ENCODE results near the gene OSBPL10. TPM values are rescaled to one million over a fixed set of nuclear protein-coding genes. Genes with fewer than 3 reads are reported as not detected.

The OSBPL10 gene
- total RNA-seq, 2 donors from 2014 or later: 4.2 to 8.2 TPM

GRCh38 chr3:31920310-31920709 lies 60.8 kb downstream of the OSBPL10 start:
- H3K9me3 ChIP-seq: peaks cover 0 to 16% of the 10 kb centered on the region in 2 donors
- no peak for TF ChIP-seq CTCF (IDR thresholded peaks at IDR 0.05)
- no peak for DNase-seq (ENCODE audit: low spot score)
- H3K27me3 ChIP-seq: no peaks in the 10 kb centered on the region
- no peak overlapping the region for H3K27ac ChIP-seq
- H3K4me1 ChIP-seq: no peaks in the 10 kb centered on the region
- H3K4me3 ChIP-seq: no peak overlapping the region
- H3K36me3 ChIP-seq: no peaks in the 10 kb centered on the region

- no peak for TF ChIP-seq CTCF (IDR thresholded peaks at IDR 0.05)
- H3K27ac ChIP-seq: no peak overlapping the region
- no peaks in the 10 kb centered on the region for H3K4me1 ChIP-seq
- H3K27me3 ChIP-seq: no peaks in the 10 kb centered on the region
- no peaks in the 10 kb centered on the region for H3K36me3 ChIP-seq
- peaks cover 0 to 16% of the 10 kb centered on the region in 2 donors for H3K9me3 ChIP-seq
- H3K4me3 ChIP-seq: no peak overlapping the region
- DNase-seq (ENCODE audit: low spot score): no peak
Measured at GRCh38 chr3:31919528-31919927, 61.5 kb downstream of the OSBPL10 start.

DNA sequence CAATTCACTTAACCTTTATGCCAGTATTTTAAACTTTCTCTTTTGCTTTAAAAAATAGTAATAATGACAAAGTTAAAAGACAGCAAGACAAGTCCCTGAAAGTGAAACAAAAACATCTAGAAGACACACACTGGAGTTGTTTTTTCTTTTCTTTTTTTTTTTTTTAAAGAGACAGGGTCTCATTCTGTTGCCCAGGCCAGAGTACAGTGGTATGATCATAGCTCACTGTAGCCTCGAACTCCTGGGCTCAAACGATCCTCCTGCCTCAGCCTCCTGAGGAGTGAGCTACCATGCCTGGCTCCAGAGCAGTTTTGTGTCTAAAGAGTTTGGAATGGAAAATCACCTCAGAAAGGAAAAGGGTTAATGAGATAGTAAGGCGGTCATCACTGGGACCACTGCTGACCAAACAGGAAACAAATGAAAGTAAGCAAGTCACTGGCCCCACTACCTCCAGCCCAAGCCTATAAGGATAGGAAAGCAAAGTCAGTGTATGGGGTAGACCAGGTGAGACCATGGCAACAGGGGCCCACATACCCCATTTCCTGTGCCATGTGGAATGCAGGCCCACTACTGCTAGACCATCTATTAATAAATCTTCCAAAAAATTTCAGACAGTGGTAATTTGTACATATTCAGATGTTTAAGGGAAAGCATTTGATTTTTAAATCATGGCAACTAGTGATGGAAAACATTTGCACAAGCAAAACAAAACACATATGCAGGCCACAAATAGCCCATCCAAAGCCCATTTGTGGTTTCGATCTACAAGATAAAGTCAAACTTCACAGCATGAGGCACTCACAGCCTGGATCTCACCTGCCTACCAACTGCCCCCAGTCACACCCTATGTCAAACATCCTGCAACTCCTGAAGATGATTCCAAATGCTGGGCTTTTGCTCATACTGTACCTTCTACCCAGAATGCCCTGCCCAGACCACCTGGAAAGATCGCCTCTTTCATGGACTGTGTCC lies 62.6 kb downstream of the OSBPL10 start:
- Histone ChIP-seq H3K36me3 (no peaks in the 10 kb centered on the region), H3K4me3 (no peak overlapping the region), H3K27ac (no peak overlapping the region), H3K4me1 (no peaks in the 10 kb centered on the region), H3K27me3 (no peaks in the 10 kb centered on the region), H3K9me3 (peaks cover 0 to 16% of the 10 kb centered on the region in 2 donors)
- TF ChIP-seq CTCF (IDR thresholded peaks at IDR 0.05): no peak
- DNase-seq (ENCODE audit: low spot score): no peak

- TF ChIP-seq CTCF (IDR thresholded peaks at IDR 0.05): no peak
- Histone ChIP-seq H3K9me3 (peaks cover 0 to 16% of the 10 kb centered on the region in 2 donors), H3K4me3 (no peak overlapping the region), H3K4me1 (no peaks in the 10 kb centered on the region), H3K36me3 (no peaks in the 10 kb centered on the region), H3K27me3 (no peaks in the 10 kb centered on the region), H3K27ac (no peak overlapping the region)
- no peak for DNase-seq (ENCODE audit: low spot score)
Measured at GRCh38 chr3:31917303-31918005, 63.6 kb downstream of the OSBPL10 start.

- H3K4me3 ChIP-seq: no peak overlapping the region
- H3K9me3 ChIP-seq: no peaks in the 10 kb centered on the region
- no peaks in the 10 kb centered on the region for H3K27me3 ChIP-seq
- H3K27ac ChIP-seq: no peak overlapping the region
- H3K4me1 ChIP-seq: no peaks in the 10 kb centered on the region
- no peaks in the 10 kb centered on the region for H3K36me3 ChIP-seq
- no peak for DNase-seq (ENCODE audit: low spot score)
- TF ChIP-seq CTCF (IDR thresholded peaks at IDR 0.05): no peak
Measured at GRCh38 chr3:31911643-31912042, 69.4 kb downstream of the OSBPL10 start.

Measured in right atrium auricular region (tissue), 2 donors.